Vagina (tissue), 2 donors: ENCODE data around the gene DNAAF9.

ENCODE experiments used
- POLR2A ChIP-seq, 2 donors: fragments of 450-650 bp; IDR thresholded peaks; one replicate each; pipeline ENCODE4 v1.6.1; 2017; ENCODE audit warnings: antibody characterized with exemption in 2 of 2, mild to moderate bottlenecking in 2 of 2, moderate library complexity in 2 of 2
- POLR2AphosphoS5 ChIP-seq, 2 donors: sonication (generic); formaldehyde crosslinking; IDR thresholded peaks; one replicate each; pipeline ENCODE4 v1.9.0; 2017; ENCODE audit warnings: antibody characterized with exemption in 2 of 2, mild to moderate bottlenecking in 2 of 2, low read depth in 1 of 2; ENCODE audit not compliant: insufficient read depth in 1 of 2
- TF ChIP-seq, protein P1 (sequence below), 3 experiments: fragments of 450-650 bp in 2 of 3; fragments of 200-600 bp in 1 of 3; sonication (generic) in 1 of 3; IDR thresholded peaks; one replicate each; pipeline ENCODE4 v1.5.1; 2017 to 2019; ENCODE audit warnings: antibody characterized with exemption in 3 of 3, mild to moderate bottlenecking in 2 of 3, moderate library complexity in 2 of 3

DNA sequence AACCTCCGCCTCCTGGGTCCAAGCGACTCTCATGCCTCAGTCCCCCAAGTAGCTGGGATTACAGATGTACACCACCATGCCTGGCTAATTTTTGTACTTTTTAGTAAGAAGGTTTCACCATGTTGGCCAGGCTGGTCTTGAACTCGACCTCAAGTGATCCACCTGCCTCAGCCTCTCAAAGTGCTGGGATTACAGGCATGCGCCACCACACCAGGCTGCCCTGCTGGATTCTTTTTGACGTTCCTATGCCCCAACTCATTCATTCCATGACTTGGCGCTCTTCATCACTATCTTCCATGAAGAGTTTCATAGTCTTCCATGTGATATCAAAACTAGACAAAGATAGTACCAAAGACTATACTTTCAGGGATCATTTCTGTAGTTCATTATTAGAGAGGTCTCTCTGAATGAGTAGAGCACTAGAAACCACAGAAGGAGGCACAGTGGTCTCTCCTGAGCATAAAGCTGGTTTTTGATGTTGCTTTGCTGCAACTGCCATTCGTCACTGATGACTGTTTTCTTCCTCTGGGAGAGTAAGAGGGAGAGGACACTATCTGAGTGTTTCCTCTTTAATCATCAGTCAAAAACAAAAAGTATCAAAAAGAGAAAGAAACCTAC lies 23.5 kb downstream of the DNAAF9 start:
- TF ChIP-seq, protein P1, sequence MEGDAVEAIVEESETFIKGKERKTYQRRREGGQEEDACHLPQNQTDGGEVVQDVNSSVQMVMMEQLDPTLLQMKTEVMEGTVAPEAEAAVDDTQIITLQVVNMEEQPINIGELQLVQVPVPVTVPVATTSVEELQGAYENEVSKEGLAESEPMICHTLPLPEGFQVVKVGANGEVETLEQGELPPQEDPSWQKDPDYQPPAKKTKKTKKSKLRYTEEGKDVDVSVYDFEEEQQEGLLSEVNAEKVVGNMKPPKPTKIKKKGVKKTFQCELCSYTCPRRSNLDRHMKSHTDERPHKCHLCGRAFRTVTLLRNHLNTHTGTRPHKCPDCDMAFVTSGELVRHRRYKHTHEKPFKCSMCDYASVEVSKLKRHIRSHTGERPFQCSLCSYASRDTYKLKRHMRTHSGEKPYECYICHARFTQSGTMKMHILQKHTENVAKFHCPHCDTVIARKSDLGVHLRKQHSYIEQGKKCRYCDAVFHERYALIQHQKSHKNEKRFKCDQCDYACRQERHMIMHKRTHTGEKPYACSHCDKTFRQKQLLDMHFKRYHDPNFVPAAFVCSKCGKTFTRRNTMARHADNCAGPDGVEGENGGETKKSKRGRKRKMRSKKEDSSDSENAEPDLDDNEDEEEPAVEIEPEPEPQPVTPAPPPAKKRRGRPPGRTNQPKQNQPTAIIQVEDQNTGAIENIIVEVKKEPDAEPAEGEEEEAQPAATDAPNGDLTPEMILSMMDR (IDR thresholded peaks at IDR 0.05): no peak
- no peak for TF ChIP-seq POLR2AphosphoS5 (IDR thresholded peaks at IDR 0.05; ENCODE audit: insufficient read depth in 1 of 2, low read depth in 1 of 2)
- no peak for TF ChIP-seq POLR2A (IDR thresholded peaks at IDR 0.05)
